COLO668 (cell line): Measurements from ENCODE around the gene USP21.

ENCODE experiments used
- DNase-seq: peaks from one replicate; lab custom pipeline; 2025; ENCODE audit not compliant: unreplicated experiment; lab: John Stamatoyannopoulos, UW

The USP21 gene

GRCh38 chr1:161192476-161193465 is 33.5 kb downstream of the USP21 start:
- DNase-seq, result peak; percentile 48

- DNase-seq, result no peak
Measured at GRCh38 chr1:161193561-161194235, 34.4 kb downstream of the USP21 start.

- no peak for DNase-seq
Measured at GRCh38 chr1:161195171-161195570, 35.9 kb downstream of the USP21 start.

GRCh38 chr1:161196111-161196510 is 36.8 kb downstream of the USP21 start:
- no peak for DNase-seq

GRCh38 chr1:161196521-161197451 is 37.5 kb downstream of the USP21 start:
- no peak for DNase-seq

- no peak for DNase-seq
Measured at GRCh38 chr1:161197560-161198193, 38.4 kb downstream of the USP21 start.

- peak; percentile 58 for DNase-seq
Measured at GRCh38 chr1:161198194-161198896, 39.0 kb downstream of the USP21 start.

- no peak for DNase-seq
Measured at GRCh38 chr1:161198897-161199431, 39.7 kb downstream of the USP21 start, which contains the start of gene ADAMTS4. TSS of gene ADAMTS4 (minus strand) at chr1:161199054. CDS start at chr1:161198627, 427 bp downstream.

GRCh38 chr1:161199506-161200139 is 40.3 kb downstream of the USP21 start:
- DNase-seq, result no peak

- DNase-seq, result no peak
Measured at GRCh38 chr1:161200421-161200991, 41.2 kb downstream of the USP21 start.

- no peak for DNase-seq
Measured at GRCh38 chr1:161200992-161201835, 41.9 kb downstream of the USP21 start.

GRCh38 chr1:161201836-161202712 is 42.8 kb downstream of the USP21 start, which contains the start of gene NDUFS2:
TSS of gene NDUFS2 (plus strand) at chr1:161202367. CDS start at chr1:161202386, 19 bp downstream.
- DNase-seq, result peak; percentile 98

- no peak for DNase-seq
Measured at GRCh38 chr1:161206411-161207140, 47.3 kb downstream of the USP21 start.

GRCh38 chr1:161207173-161207572 is 47.9 kb downstream of the USP21 start:
- no peak for DNase-seq

- peak; percentile 69 for DNase-seq
Measured at GRCh38 chr1:161209790-161210409, 50.6 kb downstream of the USP21 start.

- DNase-seq, result no peak
Measured at GRCh38 chr1:161214369-161214768, 55.1 kb downstream of the USP21 start.
